Cerebellar nuclear complex (tissue), 1 donor: ENCODE data around the gene CYP4F2.
"Not testable (repeated sequence)": the region's sequence is repeated elsewhere in the genome, so short reads cannot be mapped to it uniquely, and the experiment has no call there.

Experiments
- DNase-seq, 2 experiments: peaks; one replicate each; lab custom pipeline; 2025; lab: John Stamatoyannopoulos, UW

The CYP4F2 gene

GRCh38 chr19:15897738-15898276, at the start of gene CYP4F2:
CYP4F2 (minus strand) TSS chr19:15898074; CDS start chr19:15897611, 463 bp downstream.
- DNase-seq, result no peak

- no peak for DNase-seq
These were observed 47.4 kb upstream of the CYP4F2 start for GRCh38 chr19:15945301-15945700.

GRCh38 chr19:15944401-15944800, 46.5 kb upstream of the CYP4F2 start:
- no peak for DNase-seq

GRCh38 chr19:15937771-15938170, 39.9 kb upstream of the CYP4F2 start:
- DNase-seq, result no peak

- DNase-seq, result no peak
These were observed 39.1 kb upstream of the CYP4F2 start for GRCh38 chr19:15936950-15937349.

GRCh38 chr19:15936173-15936572, 38.3 kb upstream of the CYP4F2 start:
- no peak for DNase-seq

GRCh38 chr19:15935167-15935702, 37.4 kb upstream of the CYP4F2 start:
- DNase-seq, result no peak

- no peak for DNase-seq
These were observed 36.6 kb upstream of the CYP4F2 start, which contains the start of gene CYP4F11 for GRCh38 chr19:15934332-15935078. CYP4F11 (minus strand) TSS chr19:15934529; CDS start chr19:15934408, 121 bp downstream.

GRCh38 chr19:15933761-15934331, 36.0 kb upstream of the CYP4F2 start:
- not testable (repeated sequence) for DNase-seq

GRCh38 chr19:15928321-15928720, 30.4 kb upstream of the CYP4F2 start:
- no peak for DNase-seq

GRCh38 chr19:15926484-15926883, 28.6 kb upstream of the CYP4F2 start:
- DNase-seq, result no peak

- DNase-seq, result no peak
These were observed 25.8 kb upstream of the CYP4F2 start for GRCh38 chr19:15923702-15924101.

GRCh38 chr19:15922021-15922420, 24.1 kb upstream of the CYP4F2 start:
- DNase-seq, result no peak

- DNase-seq, result no peak
These were observed 21.4 kb upstream of the CYP4F2 start for GRCh38 chr19:15919243-15919642.

- DNase-seq, result no peak
These were observed 17.2 kb upstream of the CYP4F2 start for GRCh38 chr19:15915109-15915508.

- no peak for DNase-seq
These were observed 16.0 kb upstream of the CYP4F2 start for GRCh38 chr19:15913830-15914229.

GRCh38 chr19:15913384-15913783, 15.5 kb upstream of the CYP4F2 start:
- DNase-seq, result no peak

- no peak for DNase-seq
These were observed 13.8 kb upstream of the CYP4F2 start for GRCh38 chr19:15911599-15912235.

GRCh38 chr19:15905026-15905425, 7.2 kb upstream of the CYP4F2 start:
- DNase-seq, result no peak

GRCh38 chr19:15902898-15903297, 5.0 kb upstream of the CYP4F2 start:
- not testable (repeated sequence) for DNase-seq

GRCh38 chr19:15902254-15902653, 4.4 kb upstream of the CYP4F2 start:
- DNase-seq, result no peak

GRCh38 chr19:15900504-15900903, 2.6 kb upstream of the CYP4F2 start:
- DNase-seq, result no peak

- DNase-seq, result not testable (repeated sequence)
These were observed 2.2 kb upstream of the CYP4F2 start for GRCh38 chr19:15900032-15900431.
